GM11168 (cell line): ENCODE data around the gene MGST2.

Experiments used
- in situ Hi-C: fragments of 300-500 bp; cut with MboI; formaldehyde crosslinking; loops from one replicate; pipeline ENCODE4 v1.12.0; 2022; ENCODE audit warnings: low sequenced_read_pairs; ENCODE audit not compliant: unreplicated experiment

MGST2 gene

GRCh38 chr4:139643042-139643895 is 22.4 kb upstream of the MGST2 start:
- in situ Hi-C loops: no loop called here

DNA sequence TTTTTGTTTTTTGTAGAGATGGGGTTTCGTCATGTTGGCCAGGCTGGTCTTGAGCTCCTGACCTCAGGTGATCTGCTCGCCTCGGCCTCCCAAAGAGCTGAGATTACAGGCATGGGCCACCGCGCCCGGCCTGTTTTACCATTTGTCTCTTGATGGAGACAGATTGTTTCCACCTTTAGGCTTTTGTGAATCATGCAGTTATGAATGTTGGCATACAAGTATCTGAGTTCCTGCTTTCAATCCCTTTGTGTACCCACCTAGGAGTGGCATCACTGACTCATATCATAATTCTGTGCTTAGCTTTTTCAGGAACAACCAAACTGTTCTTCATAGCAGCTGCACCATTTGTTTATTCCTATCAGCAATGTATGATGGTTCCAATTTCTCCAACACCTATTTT is 20.2 kb upstream of the MGST2 start:
- in situ Hi-C loops: no loop called here

GRCh38 chr4:139647184-139647583 is 18.4 kb upstream of the MGST2 start:
- in situ Hi-C loops: no loop called here

- in situ Hi-C loops: no loop called here
Observed at GRCh38 chr4:139647952-139648351, 17.7 kb upstream of the MGST2 start.

- in situ Hi-C loops: no loop called here
Observed at GRCh38 chr4:139651282-139652194, 14.1 kb upstream of the MGST2 start.

GRCh38 chr4:139654516-139654915 is 11.1 kb upstream of the MGST2 start:
- in situ Hi-C loops: no loop called here

- in situ Hi-C loops: no loop called here
Observed at GRCh38 chr4:139655116-139655515, 10.5 kb upstream of the MGST2 start.

DNA sequence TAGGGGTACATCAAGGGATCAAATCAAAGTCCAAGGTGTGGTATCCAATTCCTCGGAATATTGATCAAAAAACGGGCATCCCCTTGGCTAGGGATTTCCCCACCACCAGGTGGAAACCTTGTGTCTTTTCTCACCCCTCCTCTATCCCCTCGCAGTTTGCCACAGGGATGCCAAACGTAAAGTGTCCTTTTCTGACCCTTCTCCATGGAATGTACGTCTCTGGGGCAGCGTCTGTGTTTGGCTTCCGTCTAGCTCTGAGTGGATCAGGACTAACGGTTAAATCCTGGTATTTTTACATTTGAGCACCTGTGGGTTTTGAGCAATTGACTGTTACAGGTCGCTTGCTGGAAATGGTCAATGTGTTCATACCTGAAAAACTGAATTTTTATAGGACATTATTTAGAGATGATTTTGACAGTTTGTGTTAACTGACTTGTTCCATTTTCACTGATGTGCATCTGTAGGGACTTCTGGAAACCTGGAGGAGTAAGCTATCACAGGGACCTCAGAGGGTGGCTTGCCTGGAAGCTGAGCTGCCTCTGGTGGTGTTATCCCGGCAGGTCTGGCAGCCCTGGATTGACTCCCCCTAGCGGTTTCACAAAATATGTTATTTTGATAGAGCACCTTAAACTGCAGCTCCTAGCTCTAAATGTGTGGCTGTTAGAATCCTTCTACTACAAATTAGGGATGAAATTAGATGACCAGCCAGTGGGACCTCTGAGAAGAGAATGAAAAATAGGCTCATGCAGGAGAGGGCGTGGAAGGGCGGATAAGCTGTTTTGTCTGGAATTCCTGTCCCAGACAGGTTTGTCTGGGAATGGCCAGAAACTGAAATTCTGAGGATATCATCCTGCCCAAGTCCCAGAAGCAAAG is 8.8 kb upstream of the MGST2 start:
- in situ Hi-C loops: no loop called here

GRCh38 chr4:139658185-139658584 is 7.4 kb upstream of the MGST2 start:
- in situ Hi-C loops: no loop called here

GRCh38 chr4:139658586-139659382 is 6.8 kb upstream of the MGST2 start:
- in situ Hi-C loops: no loop called here

DNA sequence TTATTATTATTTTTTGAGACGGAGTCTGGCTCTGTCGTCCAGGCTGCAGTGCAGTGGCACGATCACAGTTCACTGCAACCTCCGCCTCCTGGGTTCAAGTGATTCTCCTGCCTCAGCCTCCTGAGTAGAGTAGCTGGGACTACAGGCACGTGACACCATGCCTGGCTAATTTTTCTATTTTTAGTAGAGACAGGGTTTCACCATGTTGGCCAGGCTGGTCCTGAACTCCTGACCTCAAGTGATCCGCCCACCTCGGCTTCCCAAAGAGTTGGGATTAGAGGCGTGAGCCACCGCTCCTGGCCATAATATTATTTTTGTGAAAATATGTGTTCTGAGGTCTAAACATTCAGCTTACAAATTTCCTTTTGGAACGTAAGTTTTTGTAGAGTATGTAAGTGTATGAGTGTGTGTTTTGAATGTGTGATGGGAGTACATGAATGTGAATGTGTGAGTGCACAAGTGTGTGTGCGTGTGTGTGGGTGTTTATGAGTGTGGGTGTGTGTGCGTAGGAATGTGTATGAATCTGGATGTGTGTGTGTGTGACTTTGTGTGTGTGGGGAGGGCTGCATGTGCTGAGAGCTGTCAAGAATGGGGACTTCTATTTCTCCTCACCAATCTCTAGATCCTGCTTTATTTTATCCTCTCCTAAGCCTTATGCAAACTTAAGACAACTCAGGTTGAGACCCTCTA is 5.7 kb upstream of the MGST2 start:
- in situ Hi-C loops: no loop called here

- in situ Hi-C loops: no loop called here
Observed at GRCh38 chr4:139660568-139661043, 5.0 kb upstream of the MGST2 start.

GRCh38 chr4:139663561-139664138 is 2.0 kb upstream of the MGST2 start:
- in situ Hi-C loops: no loop called here

DNA sequence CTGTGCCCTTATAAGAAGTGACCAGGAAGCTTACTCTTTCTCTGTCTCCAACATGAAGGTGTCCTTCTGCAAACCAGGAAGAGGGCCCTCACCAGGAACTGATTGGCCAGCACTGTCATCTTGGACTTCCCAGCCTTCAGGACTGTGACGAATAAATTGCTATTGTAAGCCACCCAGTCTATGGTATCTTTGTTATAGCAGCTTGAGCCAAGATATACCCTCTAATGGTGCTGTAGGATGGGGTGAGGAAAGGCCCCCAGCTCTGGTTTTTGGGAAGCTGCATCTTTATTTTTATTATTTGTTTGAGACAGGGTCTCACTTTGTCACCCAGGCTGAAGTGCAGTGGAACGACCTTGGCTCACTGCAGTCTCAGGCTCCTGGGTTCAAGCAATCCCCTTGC is 1.2 kb upstream of the MGST2 start:
- in situ Hi-C loops: no loop called here

DNA sequence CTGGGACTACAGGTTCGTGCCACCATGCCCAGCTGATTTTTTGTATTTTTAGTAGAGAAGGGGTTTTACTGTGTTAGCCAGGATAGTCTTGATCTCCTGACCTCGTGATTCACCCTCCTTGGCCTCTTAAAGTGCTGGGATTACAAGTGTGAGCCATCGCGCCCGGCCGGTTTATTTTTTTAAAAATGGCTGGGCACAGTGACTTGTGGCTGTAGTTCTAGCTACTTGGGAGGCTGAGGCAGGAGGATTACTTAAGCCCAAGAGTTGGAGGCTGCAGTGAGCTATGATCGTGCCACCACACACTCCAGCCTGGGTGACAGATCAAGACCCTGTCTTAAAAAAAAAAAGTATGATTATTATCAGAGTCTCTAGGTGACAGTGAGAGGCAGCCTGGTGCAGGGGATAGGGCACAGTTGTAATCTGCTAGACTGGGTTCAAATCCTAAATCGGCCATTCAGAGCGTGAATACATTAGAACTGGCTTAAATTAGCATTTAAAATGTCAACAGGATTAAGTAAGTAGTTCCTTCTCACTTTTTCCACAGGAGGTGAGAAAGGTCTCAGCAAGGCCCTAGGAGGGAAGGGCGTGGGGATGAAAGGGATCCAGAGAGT is 435 bp upstream of the MGST2 start:
- in situ Hi-C loops: no loop called here

- in situ Hi-C loops: no loop called here
Observed at GRCh38 chr4:139666735-139667281, 1.2 kb downstream of the MGST2 start.

- in situ Hi-C loops: no loop called here
Observed at GRCh38 chr4:139668036-139668435, 2.4 kb downstream of the MGST2 start.
